Left lung (tissue), 10 donors: Measurements from ENCODE around the gene CSNK1G1. TPM values are rescaled to one million over a fixed set of nuclear protein-coding genes. Genes with fewer than 3 reads are reported as not detected.
"Not testable (repeated sequence)": the region's sequence is repeated elsewhere in the genome, so short reads cannot be mapped to it uniquely, and the experiment has no call there.

ENCODE experiments used
- ATAC-seq: fragments of 200-7000 bp; cut with Tn5 transposase; one replicate; pipeline ENCODE4 v1.9.1; 2020; ENCODE audit warnings: moderate library complexity
- DNase-seq, 4 donors: peaks; one replicate each; pipeline ENCODE4 v3.0.0-alpha.2; 2013 to 2020
- H3K27ac ChIP-seq, 2 donors: fragments of 200-600 bp; sonication (generic) in 1 of 2; one replicate each; pipeline versions ENCODE4 v1.5.0 to v1.8.0; 2020 to 2021
- H3K27me3 ChIP-seq, 2 donors: fragments of 200-600 bp; sonication (generic) in 1 of 2; one replicate each; pipeline versions ENCODE4 v1.5.0 to v1.8.0; 2020 to 2021
- H3K36me3 ChIP-seq, 2 donors: fragments of 200-600 bp; sonication (generic) in 1 of 2; one replicate each; pipeline versions ENCODE4 v1.5.0 to v1.8.0; 2020 to 2021
- H3K4me1 ChIP-seq, 2 donors: fragments of 200-600 bp; one replicate each; pipeline ENCODE4 v1.8.0; 2021
- H3K4me3 ChIP-seq, 2 donors: fragments of 200-600 bp; sonication (generic) in 1 of 2; one replicate each; pipeline versions ENCODE4 v1.5.0 to v1.8.0; 2020 to 2021; ENCODE audit warnings: mild to moderate bottlenecking in 1 of 2
- H3K9me3 ChIP-seq, 2 donors: fragments of 200-600 bp; sonication (generic) in 1 of 2; one replicate each; pipeline versions ENCODE4 v1.5.0 to v1.8.0; 2020 to 2021
- CTCF ChIP-seq, 2 donors: fragments of 200-600 bp; sonication (generic) in 1 of 2; IDR thresholded peaks; one replicate each; pipeline versions ENCODE4 v1.5.0 to v1.8.0; 2021; ENCODE audit warnings: antibody characterized with exemption in 2 of 2
- intact Hi-C, 2 donors: fragments of 100-400 bp; cut with DNase I; formaldehyde crosslinking; loops; one replicate each; pipeline versions ENCODE4 v1.11.2 to v1.14.2; 2022
- polyA plus RNA-seq, 6 donors: library from polyadenylated mRNA; unstranded; fragments of 120-200 nt; gene quantifications; one replicate each; pipeline ENCODE4 v1.2.1, GENCODE V29; 2013; ENCODE audit not compliant: insufficient read length in 6 of 6
- total RNA-seq, 2 donors: library from RNA; stranded (reverse); fragmentation: NEBNext Ultra II Directional; extraction: Animal tissue kit (Norgen Biotek cat#: 25700); gene quantifications; one replicate each; pipeline ENCODE4 v1.2.1, GENCODE V29; 2021
- donor health status: DM: no; HTN: yes; CAD: no.
- donor health status: DM: no; HTN: no; CAD: no.

CSNK1G1 gene
- total and polyA plus RNA-seq, 8 donors, result 17.7 to 23.1 (median 20.5) TPM

GRCh38 chr15:64279131-64279530, 76.8 kb downstream of the CSNK1G1 start:
- no peak for ATAC-seq
- TF ChIP-seq CTCF (IDR thresholded peaks at IDR 0.05), result no peak
- DNase-seq, result no peak
- Histone ChIP-seq H3K4me3 (no peak overlapping the region), H3K27me3 (no peaks in the 10 kb centered on the region), H3K4me1 (peaks cover 5 to 10% of the 10 kb centered on the region in 2 donors), H3K36me3 (peaks cover 0 to 10% of the 10 kb centered on the region in 2 donors), H3K9me3 (no peaks in the 10 kb centered on the region), H3K27ac (no peak overlapping the region)
- intact Hi-C loops, result no loop called here

- no peaks in the 10 kb centered on the region for H3K27me3 ChIP-seq
- ATAC-seq (no peak), DNase-seq (no peak)
- peaks cover 0 to 9% of the 10 kb centered on the region in 2 donors for H3K4me1 ChIP-seq
- H3K36me3 ChIP-seq, result peaks cover 0 to 10% of the 10 kb centered on the region in 2 donors
- no peak overlapping the region for H3K4me3 ChIP-seq
- no peak overlapping the region for H3K27ac ChIP-seq
- no peak for TF ChIP-seq CTCF (IDR thresholded peaks at IDR 0.05)
- intact Hi-C loops, result no loop called here
- no peaks in the 10 kb centered on the region for H3K9me3 ChIP-seq
Observed at GRCh38 chr15:64275934-64276333, 80.0 kb downstream of the CSNK1G1 start.

- intact Hi-C loops, result no loop called here
Observed at GRCh38 chr15:64274341-64274950, 81.5 kb downstream of the CSNK1G1 start.

GRCh38 chr15:64267331-64267973, 88.5 kb downstream of the CSNK1G1 start:
- Histone ChIP-seq H3K4me3 (no peak overlapping the region), H3K4me1 (no peaks in the 10 kb centered on the region), H3K27me3 (no peaks in the 10 kb centered on the region), H3K36me3 (no peaks in the 10 kb centered on the region), H3K27ac (no peak overlapping the region), H3K9me3 (peaks cover 0 to 6% of the 10 kb centered on the region in 2 donors)
- DNase-seq (no peak), ATAC-seq (no peak)
- intact Hi-C loops, result no loop called here
- no peak for TF ChIP-seq CTCF (IDR thresholded peaks at IDR 0.05)

More at GRCh38 chr15:64274341-64274950, 81.5 kb downstream of the CSNK1G1 start:
- Histone ChIP-seq H3K27ac (peak overlapping the region in 1 of 2 donors; percentile 48), H3K4me3 (no peak overlapping the region), H3K27me3 (no peaks in the 10 kb centered on the region), H3K36me3 (peaks cover 0 to 8% of the 10 kb centered on the region in 2 donors), H3K9me3 (no peaks in the 10 kb centered on the region), H3K4me1 (peaks cover 0 to 9% of the 10 kb centered on the region in 2 donors)
- no peak for ATAC-seq
- TF ChIP-seq CTCF (IDR thresholded peaks at IDR 0.05), result no peak
- DNase-seq, result no peak

GRCh38 chr15:64265188-64265587, 90.8 kb downstream of the CSNK1G1 start:
- H3K9me3 ChIP-seq, ATAC-seq, H3K27me3 ChIP-seq, H3K27ac ChIP-seq, H3K4me3 ChIP-seq, H3K4me1 ChIP-seq, intact Hi-C loops, H3K36me3 ChIP-seq, DNase-seq: not testable (repeated sequence)
